ENCODE measurements around the gene VWA5B2.

The VWA5B2 gene

DNA sequence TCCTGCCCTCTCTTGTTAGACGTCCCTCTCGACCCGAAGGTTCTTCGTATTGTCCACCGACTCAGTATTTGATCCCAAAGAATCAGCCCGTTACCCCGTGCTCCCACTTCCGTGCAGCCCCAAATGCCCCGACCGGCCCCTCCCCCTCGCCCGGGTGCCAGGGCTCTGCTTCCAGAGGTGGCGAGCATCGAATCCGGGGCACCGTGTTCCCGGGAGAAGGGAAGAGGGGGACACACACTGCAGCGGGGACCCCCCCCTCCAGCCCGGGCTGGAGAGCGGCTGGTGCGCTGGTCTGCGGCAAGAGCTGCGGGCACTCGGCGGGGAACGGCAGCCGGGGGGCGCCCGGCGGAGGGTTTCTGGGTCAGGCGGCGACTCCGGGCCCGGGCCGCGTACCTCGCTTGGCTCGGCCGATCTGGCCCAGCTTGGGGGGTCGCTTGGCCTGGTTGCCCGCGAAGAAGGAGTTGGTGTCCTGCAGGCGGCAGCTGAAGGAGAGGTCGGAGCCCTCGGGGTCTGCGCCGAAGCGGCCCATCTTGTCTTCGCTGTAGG lies 31.4 kb downstream of the VWA5B2 start:
- no peak overlapping the region for H3K4ac ChIP-seq (ENCODE audit: low read depth, low read length)
- H3K9me3 ChIP-seq (ENCODE audit: insufficient read depth, low read depth, low read length) = peaks cover 8% of the 10 kb centered on the region
- peaks cover 15% of the 10 kb centered on the region in 2 experiments for H3K4me1 ChIP-seq (ENCODE audit: control insufficient read depth in 1 of 2, insufficient read depth in 2 of 2, low read length in 2 of 2)
- H3K27me3 ChIP-seq (ENCODE audit: insufficient read depth, low read length) = peaks cover 37% of the 10 kb centered on the region
- H3K9ac ChIP-seq (ENCODE audit: low read length) = no peak overlapping the region
- H3K79me1 ChIP-seq (ENCODE audit: low read length) = no peaks in the 10 kb centered on the region
- H2BK5ac ChIP-seq (ENCODE audit: low read depth, low read length, poor library complexity) = no peak overlapping the region
- WGBS (ENCODE audit: extremely low coverage, insufficient coverage, insufficient read length) = no CpG with 5 or more reads among the region's 49 CpGs
- H3K23ac ChIP-seq (ENCODE audit: low read length) = no peak overlapping the region
- no peaks in the 10 kb centered on the region for H3K36me3 ChIP-seq (ENCODE audit: control insufficient read depth in 1 of 2, insufficient read depth in 2 of 2, low read length in 2 of 2)
- H2BK120ac ChIP-seq (ENCODE audit: insufficient read depth, low read length, poor library complexity) = no peak overlapping the region
- H3K79me2 ChIP-seq (ENCODE audit: control insufficient read depth, insufficient read depth, low read length, poor library complexity) = no peaks in the 10 kb centered on the region
- peak overlapping the region; percentile 68 for H3K4me3 ChIP-seq (ENCODE audit: low read depth, low read length)
- no peak overlapping the region for H4K12ac ChIP-seq (ENCODE audit: low read depth, low read length)
- no peak overlapping the region for H2BK12ac ChIP-seq (ENCODE audit: low read length)
- H3K4me2 ChIP-seq (ENCODE audit: low read length) = peak overlapping the region; percentile 81
- H4K8ac ChIP-seq (ENCODE audit: low read depth, low read length) = no peak overlapping the region
- no peak overlapping the region for H3K18ac ChIP-seq (ENCODE audit: low read length)
- no peak overlapping the region for H4K91ac ChIP-seq (ENCODE audit: low read depth, low read length)
- no peak overlapping the region for H2AFZ ChIP-seq (ENCODE audit: insufficient read depth, low read length, poor library complexity)
- no peak for DNase-seq
- no peak overlapping the region for H3K14ac ChIP-seq (ENCODE audit: low read length)
- no peak overlapping the region for H3K27ac ChIP-seq (ENCODE audit: low read depth, low read length)
- H2AK5ac ChIP-seq (ENCODE audit: low read length) = no peak overlapping the region

DNA sequence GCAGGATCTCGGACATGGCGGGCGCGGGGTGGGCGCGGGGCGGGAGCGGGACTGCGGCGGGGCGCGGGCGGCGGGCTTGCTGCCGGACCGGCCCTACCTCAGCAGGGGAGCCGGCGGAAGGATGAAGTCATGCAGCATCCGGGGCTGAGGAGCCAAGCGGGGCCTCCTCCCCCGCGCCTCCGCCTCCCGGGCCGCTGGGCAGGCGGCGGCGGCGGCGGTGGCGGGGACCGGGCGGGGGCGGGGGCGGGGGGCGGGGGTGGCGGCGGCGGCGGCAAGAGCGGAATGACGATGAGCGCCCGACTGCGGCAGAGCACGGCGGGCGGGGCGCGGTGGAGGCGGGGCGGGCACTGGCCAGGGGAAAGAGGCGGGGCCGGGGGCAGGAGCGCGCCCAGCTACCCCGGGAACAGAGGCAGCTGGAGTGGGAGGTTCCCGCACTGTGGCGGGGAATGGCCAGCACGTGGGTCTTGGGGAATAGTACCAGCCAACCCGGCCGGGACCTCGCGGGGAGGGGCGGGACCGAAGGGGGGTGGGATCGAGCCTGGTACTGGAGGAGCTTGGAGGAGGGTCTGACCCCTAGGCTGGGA lies 32.0 kb downstream of the VWA5B2 start, which contains the start of gene CAMK2N2:
Gene CAMK2N2 (minus strand): TSS at position 284 of the 584 bp plus-strand sequence. CDS start 268 bp downstream, at position 16.
- Histone ChIP-seq H4K91ac (ENCODE audit: low read depth, low read length) (no peak within 1 kb of the TSS), H3K27me3 (ENCODE audit: insufficient read depth, low read length) (peaks cover 37% of the 10 kb centered on the region), H2AK5ac (ENCODE audit: low read length) (no peak within 1 kb of the TSS), H3K9me3 (ENCODE audit: insufficient read depth, low read depth, low read length) (peaks cover 8% of the 10 kb centered on the region), H2BK5ac (ENCODE audit: low read depth, low read length, poor library complexity) (no peak within 1 kb of the TSS), H2BK120ac (ENCODE audit: insufficient read depth, low read length, poor library complexity) (no peak within 1 kb of the TSS), H2AFZ (ENCODE audit: insufficient read depth, low read length, poor library complexity) (peak within 1 kb of the TSS; percentile 14), H4K12ac (ENCODE audit: low read depth, low read length) (no peak within 1 kb of the TSS), H3K27ac (ENCODE audit: low read depth, low read length) (no peak within 1 kb of the TSS), H3K18ac (ENCODE audit: low read length) (no peak within 1 kb of the TSS), H3K4me1 (ENCODE audit: control insufficient read depth in 1 of 2, insufficient read depth in 2 of 2, low read length in 2 of 2) (peaks cover 15% of the 10 kb centered on the region in 2 experiments), H3K4me3 (ENCODE audit: low read depth, low read length) (peak within 1 kb of the TSS; percentile 68), H3K36me3 (ENCODE audit: control insufficient read depth in 1 of 2, insufficient read depth in 2 of 2, low read length in 2 of 2) (no peaks in the 10 kb centered on the region), H2BK12ac (ENCODE audit: low read length) (no peak within 1 kb of the TSS), H3K4me2 (ENCODE audit: low read length) (peak within 1 kb of the TSS; percentile 87), H3K9ac (ENCODE audit: low read length) (no peak within 1 kb of the TSS), H3K23ac (ENCODE audit: low read length) (no peak within 1 kb of the TSS), H3K4ac (ENCODE audit: low read depth, low read length) (no peak within 1 kb of the TSS), H3K79me1 (ENCODE audit: low read length) (no peaks in the 10 kb centered on the region), H3K14ac (ENCODE audit: low read length) (no peak within 1 kb of the TSS), H3K79me2 (ENCODE audit: control insufficient read depth, insufficient read depth, low read length, poor library complexity) (no peaks in the 10 kb centered on the region), H4K8ac (ENCODE audit: low read depth, low read length) (no peak within 1 kb of the TSS)
- WGBS (ENCODE audit: extremely low coverage, insufficient coverage, insufficient read length) = no CpG with 5 or more reads among the region's 67 CpGs
- DNase-seq = peak in 1 of 2 donors; percentile 50

DNA sequence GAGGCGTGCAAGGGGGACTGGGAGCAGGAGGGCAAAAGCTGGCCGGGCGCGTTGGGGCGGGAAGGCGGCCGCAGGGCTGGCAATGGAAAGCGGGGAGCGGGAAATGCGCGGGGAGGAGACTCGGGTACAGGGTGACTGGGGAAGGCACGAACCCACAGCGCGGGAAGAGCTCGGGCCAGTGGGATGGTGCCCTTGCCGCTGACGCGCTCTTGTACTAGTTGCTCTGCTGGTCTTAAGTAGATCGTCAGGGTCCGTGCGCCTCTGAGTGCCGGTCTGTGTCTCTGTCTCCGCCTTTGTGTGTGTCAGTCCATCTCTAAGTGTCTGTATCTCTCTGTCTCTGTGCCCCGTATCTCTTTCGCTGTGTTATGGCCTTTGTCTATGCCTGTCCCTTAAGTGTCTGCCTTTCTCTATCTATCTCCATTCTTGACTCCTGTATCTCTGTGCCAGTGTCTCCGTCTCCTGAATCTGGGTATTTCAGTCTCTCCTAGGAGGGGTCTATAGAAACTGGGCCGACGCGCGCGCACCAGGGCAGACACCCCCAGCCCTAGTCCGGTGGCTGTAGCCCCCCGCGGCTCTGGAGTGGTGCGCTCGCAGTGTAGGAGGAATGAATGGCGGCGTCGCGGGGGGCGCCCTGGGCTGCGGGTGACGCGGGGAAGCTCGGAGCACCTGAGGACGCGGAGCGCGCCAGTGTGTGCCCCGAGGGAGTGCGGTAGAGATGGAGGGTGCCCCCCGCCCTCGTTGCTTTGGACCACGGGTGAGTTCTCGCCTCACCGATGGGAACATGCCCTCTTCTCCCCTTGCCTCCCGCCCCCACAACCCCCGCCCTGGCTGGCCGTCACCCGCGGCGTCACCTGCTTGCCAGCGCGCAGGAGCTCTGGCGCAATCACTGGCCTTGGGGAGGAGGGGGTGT lies 32.7 kb downstream of the VWA5B2 start:
- no CpG with 5 or more reads among the region's 66 CpGs for WGBS (ENCODE audit: extremely low coverage, insufficient coverage, insufficient read length)
- Histone ChIP-seq H3K27me3 (ENCODE audit: insufficient read depth, low read length) (peaks cover 37% of the 10 kb centered on the region), H3K36me3 (ENCODE audit: control insufficient read depth in 1 of 2, insufficient read depth in 2 of 2, low read length in 2 of 2) (no peaks in the 10 kb centered on the region), H2AK5ac (ENCODE audit: low read length) (no peak overlapping the region), H3K4ac (ENCODE audit: low read depth, low read length) (no peak overlapping the region), H3K9ac (ENCODE audit: low read length) (no peak overlapping the region), H3K79me1 (ENCODE audit: low read length) (no peaks in the 10 kb centered on the region), H3K18ac (ENCODE audit: low read length) (no peak overlapping the region), H4K8ac (ENCODE audit: low read depth, low read length) (no peak overlapping the region), H3K4me1 (ENCODE audit: control insufficient read depth in 1 of 2, insufficient read depth in 2 of 2, low read length in 2 of 2) (peaks cover 15% of the 10 kb centered on the region in 2 experiments), H2BK5ac (ENCODE audit: low read depth, low read length, poor library complexity) (no peak overlapping the region), H3K79me2 (ENCODE audit: control insufficient read depth, insufficient read depth, low read length, poor library complexity) (no peaks in the 10 kb centered on the region), H2BK120ac (ENCODE audit: insufficient read depth, low read length, poor library complexity) (no peak overlapping the region), H4K12ac (ENCODE audit: low read depth, low read length) (no peak overlapping the region), H3K23ac (ENCODE audit: low read length) (no peak overlapping the region), H3K27ac (ENCODE audit: low read depth, low read length) (no peak overlapping the region), H2BK12ac (ENCODE audit: low read length) (no peak overlapping the region), H3K9me3 (ENCODE audit: insufficient read depth, low read depth, low read length) (peaks cover 8% of the 10 kb centered on the region), H4K91ac (ENCODE audit: low read depth, low read length) (no peak overlapping the region), H3K4me2 (ENCODE audit: low read length) (peak overlapping the region; percentile 87), H3K14ac (ENCODE audit: low read length) (no peak overlapping the region), H3K4me3 (ENCODE audit: low read depth, low read length) (peak overlapping the region; percentile 64), H2AFZ (ENCODE audit: insufficient read depth, low read length, poor library complexity) (peak overlapping the region; percentile 14)
- DNase-seq = peak in 1 of 2 donors; percentile 40

GRCh38 chr3:184262764-184263179 lies 33.4 kb downstream of the VWA5B2 start:
- DNase-seq = peak in 1 of 2 donors; percentile 16

More at GRCh38 chr3:184262764-184263179, 33.4 kb downstream of the VWA5B2 start:
- Histone ChIP-seq H2BK5ac (ENCODE audit: low read depth, low read length, poor library complexity) (no peak overlapping the region), H3K18ac (ENCODE audit: low read length) (no peak overlapping the region), H3K79me1 (ENCODE audit: low read length) (no peaks in the 10 kb centered on the region), H3K9me3 (ENCODE audit: insufficient read depth, low read depth, low read length) (peaks cover 8% of the 10 kb centered on the region), H2AFZ (ENCODE audit: insufficient read depth, low read length, poor library complexity) (no peak overlapping the region), H3K14ac (ENCODE audit: low read length) (no peak overlapping the region), H2BK120ac (ENCODE audit: insufficient read depth, low read length, poor library complexity) (no peak overlapping the region), H3K4me1 (ENCODE audit: control insufficient read depth in 1 of 2, insufficient read depth in 2 of 2, low read length in 2 of 2) (peaks cover 15% of the 10 kb centered on the region in 2 experiments), H3K23ac (ENCODE audit: low read length) (no peak overlapping the region), H4K8ac (ENCODE audit: low read depth, low read length) (no peak overlapping the region), H3K4me3 (ENCODE audit: low read depth, low read length) (peak overlapping the region; percentile 48), H3K79me2 (ENCODE audit: control insufficient read depth, insufficient read depth, low read length, poor library complexity) (no peaks in the 10 kb centered on the region), H4K12ac (ENCODE audit: low read depth, low read length) (no peak overlapping the region), H2BK12ac (ENCODE audit: low read length) (no peak overlapping the region), H3K9ac (ENCODE audit: low read length) (no peak overlapping the region), H3K4me2 (ENCODE audit: low read length) (peak overlapping the region; percentile 87), H3K27me3 (ENCODE audit: insufficient read depth, low read length) (peaks cover 37% of the 10 kb centered on the region), H2AK5ac (ENCODE audit: low read length) (no peak overlapping the region), H3K4ac (ENCODE audit: low read depth, low read length) (no peak overlapping the region), H4K91ac (ENCODE audit: low read depth, low read length) (no peak overlapping the region), H3K27ac (ENCODE audit: low read depth, low read length) (no peak overlapping the region), H3K36me3 (ENCODE audit: control insufficient read depth in 1 of 2, insufficient read depth in 2 of 2, low read length in 2 of 2) (no peaks in the 10 kb centered on the region)
- WGBS (ENCODE audit: extremely low coverage, insufficient coverage, insufficient read length) = no CpG with 5 or more reads among the region's 15 CpGs

Measured in trophoblast cell (in vitro differentiated cells and primary cell).